IPS-15b (cell line): ENCODE data around the gene MLXIP.

ENCODE experiments used
- H3K27me3 ChIP-seq: one replicate; pipeline ENCODE4 v1.6.1; 2013; ENCODE audit warnings: low read length; ENCODE audit not compliant: control insufficient read depth, insufficient read depth
- H3K36me3 ChIP-seq: one replicate; pipeline ENCODE4 v1.6.1; 2013; ENCODE audit warnings: low read length; ENCODE audit not compliant: control insufficient read depth, insufficient read depth
- H3K4me1 ChIP-seq: one replicate; pipeline ENCODE4 v1.6.1; 2013; ENCODE audit warnings: mild to moderate bottlenecking, low read length; ENCODE audit not compliant: control insufficient read depth, insufficient read depth
- H3K4me3 ChIP-seq: one replicate; pipeline ENCODE4 v1.5.1; 2013; ENCODE audit warnings: low read depth, low read length
- H3K9ac ChIP-seq: one replicate; pipeline ENCODE4 v1.6.1; 2013; ENCODE audit warnings: low read depth, mild to moderate bottlenecking, low read length
- H3K9me3 ChIP-seq: one replicate; pipeline ENCODE4 v1.6.1; 2013; ENCODE audit warnings: mild to moderate bottlenecking, low read length; ENCODE audit not compliant: control insufficient read depth, insufficient read depth

Gene MLXIP

GRCh38 chr12:122138181-122138580 lies 59.6 kb downstream of the MLXIP start:
- no peak overlapping the region for H3K9ac ChIP-seq
- peaks cover 16% of the 10 kb centered on the region for H3K9me3 ChIP-seq
- H3K36me3 ChIP-seq, result peaks cover 33% of the 10 kb centered on the region
- no peak overlapping the region for H3K4me3 ChIP-seq
- H3K27me3 ChIP-seq, result no peaks in the 10 kb centered on the region
- H3K4me1 ChIP-seq, result no peaks in the 10 kb centered on the region

GRCh38 chr12:122138616-122139015 lies 60.1 kb downstream of the MLXIP start:
- Histone ChIP-seq H3K36me3 (peaks cover 36% of the 10 kb centered on the region), H3K9ac (no peak overlapping the region), H3K4me1 (no peaks in the 10 kb centered on the region), H3K4me3 (no peak overlapping the region), H3K9me3 (peaks cover 18% of the 10 kb centered on the region), H3K27me3 (no peaks in the 10 kb centered on the region)

- no peak overlapping the region for H3K4me3 ChIP-seq
- H3K4me1 ChIP-seq, result no peaks in the 10 kb centered on the region
- peaks cover 18% of the 10 kb centered on the region for H3K9me3 ChIP-seq
- no peak overlapping the region for H3K9ac ChIP-seq
- H3K27me3 ChIP-seq, result no peaks in the 10 kb centered on the region
- peaks cover 36% of the 10 kb centered on the region for H3K36me3 ChIP-seq
These were observed 60.7 kb downstream of the MLXIP start for GRCh38 chr12:122139266-122139665.

DNA sequence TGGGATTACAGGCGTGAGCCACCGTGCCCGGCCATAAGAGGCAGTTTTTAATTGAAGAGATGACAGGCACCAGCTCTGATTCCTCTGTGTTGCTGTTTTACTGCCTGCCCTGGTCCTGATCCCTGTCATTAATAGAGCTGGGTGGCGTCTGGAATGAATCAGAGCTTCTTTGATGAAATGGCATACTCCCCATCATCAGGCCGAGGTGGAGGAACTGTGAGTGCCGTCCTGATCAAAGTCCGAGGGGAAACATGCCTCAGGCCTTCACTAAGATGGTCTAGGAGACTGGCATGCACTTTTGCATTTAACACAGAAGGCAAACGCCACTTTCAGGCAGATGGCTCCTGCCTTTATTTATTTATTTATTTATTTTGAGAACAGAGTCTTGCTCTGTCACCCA lies 61.4 kb downstream of the MLXIP start:
- no peak overlapping the region for H3K4me3 ChIP-seq
- no peaks in the 10 kb centered on the region for H3K4me1 ChIP-seq
- H3K27me3 ChIP-seq, result no peaks in the 10 kb centered on the region
- peaks cover 18% of the 10 kb centered on the region for H3K9me3 ChIP-seq
- peaks cover 36% of the 10 kb centered on the region for H3K36me3 ChIP-seq
- no peak overlapping the region for H3K9ac ChIP-seq

GRCh38 chr12:122140467-122141257 lies 62.1 kb downstream of the MLXIP start:
- no peaks in the 10 kb centered on the region for H3K4me1 ChIP-seq
- no peak overlapping the region for H3K4me3 ChIP-seq
- peaks cover 34% of the 10 kb centered on the region for H3K36me3 ChIP-seq
- H3K9me3 ChIP-seq, result peaks cover 18% of the 10 kb centered on the region
- H3K27me3 ChIP-seq, result no peaks in the 10 kb centered on the region
- no peak overlapping the region for H3K9ac ChIP-seq

- Histone ChIP-seq H3K9me3 (peaks cover 18% of the 10 kb centered on the region), H3K36me3 (peaks cover 34% of the 10 kb centered on the region), H3K27me3 (no peaks in the 10 kb centered on the region), H3K4me3 (no peak overlapping the region), H3K9ac (no peak overlapping the region), H3K4me1 (no peaks in the 10 kb centered on the region)
These were observed 63.6 kb downstream of the MLXIP start for GRCh38 chr12:122141911-122142725.

GRCh38 chr12:122142857-122143256 lies 64.3 kb downstream of the MLXIP start:
- no peaks in the 10 kb centered on the region for H3K4me1 ChIP-seq
- peaks cover 34% of the 10 kb centered on the region for H3K36me3 ChIP-seq
- H3K9me3 ChIP-seq, result peaks cover 18% of the 10 kb centered on the region
- no peak overlapping the region for H3K9ac ChIP-seq
- H3K27me3 ChIP-seq, result no peaks in the 10 kb centered on the region
- no peak overlapping the region for H3K4me3 ChIP-seq

- no peak overlapping the region for H3K9ac ChIP-seq
- no peaks in the 10 kb centered on the region for H3K4me1 ChIP-seq
- peaks cover 18% of the 10 kb centered on the region for H3K9me3 ChIP-seq
- H3K27me3 ChIP-seq, result no peaks in the 10 kb centered on the region
- H3K36me3 ChIP-seq, result peaks cover 30% of the 10 kb centered on the region
- H3K4me3 ChIP-seq, result no peak overlapping the region
These were observed 66.3 kb downstream of the MLXIP start for GRCh38 chr12:122144885-122145284.

GRCh38 chr12:122145505-122146330 lies 67.2 kb downstream of the MLXIP start:
- Histone ChIP-seq H3K27me3 (no peaks in the 10 kb centered on the region), H3K9me3 (peaks cover 18% of the 10 kb centered on the region), H3K4me1 (no peaks in the 10 kb centered on the region), H3K36me3 (peaks cover 26% of the 10 kb centered on the region), H3K4me3 (no peak overlapping the region), H3K9ac (no peak overlapping the region)

GRCh38 chr12:122147514-122148290 lies 69.1 kb downstream of the MLXIP start:
- Histone ChIP-seq H3K4me1 (no peaks in the 10 kb centered on the region), H3K36me3 (peaks cover 8% of the 10 kb centered on the region), H3K9ac (no peak overlapping the region), H3K27me3 (no peaks in the 10 kb centered on the region), H3K9me3 (peaks cover 7% of the 10 kb centered on the region), H3K4me3 (no peak overlapping the region)

GRCh38 chr12:122148657-122149056 lies 70.1 kb downstream of the MLXIP start:
- no peaks in the 10 kb centered on the region for H3K4me1 ChIP-seq
- no peaks in the 10 kb centered on the region for H3K36me3 ChIP-seq
- no peak overlapping the region for H3K9ac ChIP-seq
- no peaks in the 10 kb centered on the region for H3K27me3 ChIP-seq
- no peak overlapping the region for H3K4me3 ChIP-seq
- H3K9me3 ChIP-seq, result no peaks in the 10 kb centered on the region
